ENCODE results near the gene NQO1. TPM values are rescaled to one million over a fixed set of nuclear protein-coding genes. Genes with fewer than 3 reads are reported as not detected.

Gene NQO1
- total and polyA plus RNA-seq, 2 of the 13 experiments (the other 11 are each of a cell fraction or from before 2014, with no cell fraction given) = 464 to 1,060 TPM

- no peak for TF ChIP-seq ZXDC (CRISPR knock-in tag; IDR thresholded peaks at IDR 0.05)
- TF ChIP-seq TERF1 (CRISPR knock-in tag; IDR thresholded peaks at IDR 0.05) = no peak
- TF ChIP-seq TBX2 (CRISPR knock-in tag; IDR thresholded peaks at IDR 0.05; ENCODE audit: borderline replicate concordance) = peak; percentile 95
- TF ChIP-seq ZFYVE20 (CRISPR knock-in tag; IDR thresholded peaks at IDR 0.05; ENCODE audit: borderline replicate concordance, low read depth) = no peak
- no peak for TF ChIP-seq ZNF704 (CRISPR knock-in tag; IDR thresholded peaks at IDR 0.05; ENCODE audit: borderline replicate concordance)
- 0 out of 2 replicates have a peak, but pooled peaks have one; percentile 28 for TF ChIP-seq HMGXB3 (CRISPR knock-in tag; IDR thresholded peaks at IDR 0.05; ENCODE audit: borderline replicate concordance)
- TF ChIP-seq ETV5 (CRISPR knock-in tag; IDR thresholded peaks at IDR 0.05; ENCODE audit: borderline replicate concordance) = no peak
- peak; percentile 17; the same call in 1 of the 2 replicates for TF ChIP-seq FOXO1 (CRISPR knock-in tag; IDR thresholded peaks at IDR 0.05)
- TF ChIP-seq RFX1 (IDR thresholded peaks at IDR 0.05) = no peak
- no peak for TF ChIP-seq IKZF1 (IDR thresholded peaks at IDR 0.05)
- TF ChIP-seq ZNF772 (CRISPR knock-in tag; IDR thresholded peaks at IDR 0.05) = peak; percentile 35; the same call in 1 of the 2 replicates
- TF ChIP-seq ATF7-NPFF (CRISPR knock-in tag; IDR thresholded peaks at IDR 0.05; ENCODE audit: low read depth) = no peak
- no peak for TF ChIP-seq PHB2 (IDR thresholded peaks at IDR 0.05; ENCODE audit: partially characterized antibody)
- no peak for TF ChIP-seq LCORL (IDR thresholded peaks at IDR 0.05)
- peak; percentile 78 for TF ChIP-seq LCORL (CRISPR knock-in tag; IDR thresholded peaks at IDR 0.05)
- peak; percentile 84 for TF ChIP-seq FOXA3 (CRISPR knock-in tag; IDR thresholded peaks at IDR 0.05)
Observed at GRCh38 chr16:69771651-69771967, 45.2 kb upstream of the NQO1 start (continued).

Data from HepG2 (cell line).